IgD-negative memory B cell (primary cell): ENCODE results near the gene LRRC56. TPM values are rescaled to one million over a fixed set of nuclear protein-coding genes. Genes with fewer than 3 reads are reported as not detected.

ENCODE experiments used
- polyA plus RNA-seq: library from polyadenylated mRNA; unstranded; fragments of 300-500 nt; fragmentation: Illumina TruSeq; gene quantifications from one replicate; pipeline ENCODE4 v1.2.3, GENCODE V29; 2021

Gene LRRC56
- polyA plus RNA-seq, 1 donor from 2014 or later = 2.6 TPM

Other genes with a start within 250 kb of the LRRC56 start
- gene PGGHG, start 248.4 kb upstream of the LRRC56 start, polyA plus RNA-seq = 6.1 TPM
- not detected for gene IFITM5, start 238.0 kb upstream of the LRRC56 start, polyA plus RNA-seq
- 1,305 TPM for gene IFITM2, start 229.7 kb upstream of the LRRC56 start, polyA plus RNA-seq
- gene IFITM1, start 223.5 kb upstream of the LRRC56 start, polyA plus RNA-seq = 233 TPM
- 1.4 TPM for gene IFITM3, start 216.7 kb upstream of the LRRC56 start, polyA plus RNA-seq
- not detected for gene B4GALNT4, start 168.0 kb upstream of the LRRC56 start, polyA plus RNA-seq
- not detected for gene PKP3, start 143.3 kb upstream of the LRRC56 start, polyA plus RNA-seq
- 130 TPM for gene SIGIRR, start 122.5 kb upstream of the LRRC56 start, polyA plus RNA-seq
- 4.9 TPM for gene ANO9, start 95.5 kb upstream of the LRRC56 start, polyA plus RNA-seq
- 10.9 TPM for gene PTDSS2, start 87.2 kb upstream of the LRRC56 start, polyA plus RNA-seq
- 202 TPM for gene RNH1, start 30.3 kb upstream of the LRRC56 start, polyA plus RNA-seq
- 22.5 TPM for gene HRAS, start 2.0 kb upstream of the LRRC56 start, polyA plus RNA-seq
- gene LMNTD2, start 23.2 kb downstream of the LRRC56 start, polyA plus RNA-seq = 3.8 TPM
- gene RASSF7, start 23.4 kb downstream of the LRRC56 start, polyA plus RNA-seq = 42.0 TPM
- 15.4 TPM for gene PHRF1, start 38.9 kb downstream of the LRRC56 start, polyA plus RNA-seq
- 103 TPM for gene IRF7, start 78.4 kb downstream of the LRRC56 start, polyA plus RNA-seq
- gene CDHR5, start 87.4 kb downstream of the LRRC56 start, polyA plus RNA-seq = not detected
- gene SCT, start 89.7 kb downstream of the LRRC56 start, polyA plus RNA-seq = not detected
- not detected for gene DRD4, start 99.7 kb downstream of the LRRC56 start, polyA plus RNA-seq
- gene DEAF1, start 157.7 kb downstream of the LRRC56 start, polyA plus RNA-seq = 25.6 TPM
- 35.6 TPM for gene TMEM80, start 158.3 kb downstream of the LRRC56 start, polyA plus RNA-seq
- gene EPS8L2, start 168.7 kb downstream of the LRRC56 start, polyA plus RNA-seq = 17.3 TPM
- 246 TPM for gene TALDO1, start 209.9 kb downstream of the LRRC56 start, polyA plus RNA-seq
- 30.7 TPM for gene GATD1, start 240.0 kb downstream of the LRRC56 start, polyA plus RNA-seq